Measurements from ENCODE around the gene PCDHA5.
"Not testable (repeated sequence)": the region's sequence is repeated elsewhere in the genome, so short reads cannot be mapped to it uniquely, and the experiment has no call there.

PCDHA5 gene

GRCh38 chr5:140821375-140822280 lies at the start of gene PCDHA5:
TSS of gene PCDHA5 (plus strand) at chr5:140821613.
- peak in 2 of 14 donors; percentile 20 to 22 for DNase-seq

DNA sequence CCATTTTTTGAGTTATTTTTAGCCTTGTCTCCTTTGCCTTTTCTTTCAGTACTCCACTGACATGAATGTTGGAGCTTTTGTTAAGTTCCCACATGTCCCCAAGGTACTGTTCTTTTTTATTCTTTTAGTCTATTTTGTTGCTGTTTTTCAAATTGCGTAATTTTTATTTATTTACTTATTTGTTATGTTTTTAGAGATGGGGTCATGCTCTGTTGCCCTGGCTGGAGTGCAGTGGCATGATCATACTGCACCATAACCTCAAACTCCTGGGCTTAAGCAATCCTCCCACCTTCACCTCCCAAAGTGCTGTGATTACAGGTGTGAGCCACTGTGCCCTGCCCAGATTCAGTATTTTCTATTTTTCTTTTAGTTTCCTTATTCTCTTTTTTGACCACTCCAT lies 40.9 kb upstream of the PCDHA5 start:
- no peak for DNase-seq

GRCh38 chr5:140785905-140786686 lies 35.3 kb upstream of the PCDHA5 start, which contains the start of gene PCDHA1:
TSS of gene PCDHA1 (plus strand) at chr5:140786140.
- DNase-seq = no peak

- DNase-seq = not testable (repeated sequence)
These were observed 34.0 kb upstream of the PCDHA5 start for GRCh38 chr5:140787422-140787821.

GRCh38 chr5:140787849-140788504 lies 33.4 kb upstream of the PCDHA5 start:
- DNase-seq = not testable (repeated sequence)

GRCh38 chr5:140791089-140791488 lies 30.3 kb upstream of the PCDHA5 start:
- no peak for DNase-seq

DNA sequence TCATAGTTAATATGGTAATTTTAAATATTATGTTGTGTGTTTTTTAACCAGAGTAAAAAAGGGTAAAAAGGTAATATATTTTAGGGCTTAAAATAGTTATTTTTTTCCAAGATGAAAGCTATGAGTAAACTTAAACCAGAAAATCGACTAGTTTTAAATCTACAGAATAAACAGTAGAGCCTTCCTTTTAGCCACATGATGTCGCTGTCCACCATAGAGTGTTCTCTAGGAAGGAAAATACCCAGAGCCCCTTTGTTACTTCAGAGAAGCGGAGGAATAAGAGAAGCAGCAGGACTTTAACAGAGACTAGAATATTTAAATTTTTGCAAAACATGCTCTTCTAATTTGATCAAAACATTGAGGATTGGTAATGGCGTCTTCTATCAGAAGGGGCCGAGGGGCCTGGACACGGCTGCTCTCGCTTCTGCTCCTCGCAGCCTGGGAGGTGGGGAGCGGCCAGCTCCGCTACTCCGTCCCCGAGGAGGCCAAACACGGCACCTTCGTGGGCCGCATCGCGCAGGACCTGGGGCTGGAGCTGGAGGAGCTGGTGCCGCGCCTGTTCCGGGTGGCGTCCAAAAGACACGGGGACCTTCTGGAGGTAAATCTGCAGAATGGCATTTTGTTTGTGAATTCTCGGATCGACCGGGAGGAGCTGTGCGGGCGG lies 26.7 kb upstream of the PCDHA5 start, which contains the start of gene PCDHA2:
PCDHA2 (plus strand) TSS at position 258 of the 664 bp plus-strand sequence.
- no peak for DNase-seq

GRCh38 chr5:140795259-140795641 lies 26.2 kb upstream of the PCDHA5 start:
- DNase-seq = no peak

- not testable (repeated sequence) for DNase-seq
These were observed 25.2 kb upstream of the PCDHA5 start for GRCh38 chr5:140796072-140796717.

GRCh38 chr5:140796718-140797095 lies 24.7 kb upstream of the PCDHA5 start:
- DNase-seq = no peak

- DNase-seq = peak in 3 of 14 donors; percentile 10 to 14 (median 13)
These were observed 20.5 kb upstream of the PCDHA5 start, which contains the start of gene PCDHA3 for GRCh38 chr5:140800816-140801493. TSS of gene PCDHA3 (plus strand) at chr5:140801057.

DNA sequence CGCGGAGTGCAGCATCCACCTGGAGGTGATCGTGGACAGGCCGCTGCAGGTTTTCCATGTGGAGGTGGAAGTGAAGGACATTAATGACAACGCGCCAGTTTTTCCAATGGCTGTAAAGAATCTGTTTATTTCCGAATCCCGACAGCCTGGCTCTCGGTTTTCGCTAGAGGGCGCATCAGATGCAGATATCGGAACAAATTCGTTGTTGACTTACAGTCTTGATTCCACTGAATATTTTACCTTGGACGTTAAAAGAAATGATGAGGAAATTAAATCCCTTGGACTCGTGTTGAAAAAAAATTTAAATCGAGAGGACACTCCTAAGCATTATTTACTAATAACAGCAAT lies 19.9 kb upstream of the PCDHA5 start:
- DNase-seq = peak in 3 of 14 donors; percentile 10 to 21 (median 19)

GRCh38 chr5:140802381-140802780 lies 19.0 kb upstream of the PCDHA5 start:
- not testable (repeated sequence) for DNase-seq

GRCh38 chr5:140802781-140803271 lies 18.6 kb upstream of the PCDHA5 start:
- no peak for DNase-seq

- peak in 7 of 14 donors; percentile 20 to 44 (median 31) for DNase-seq
These were observed 14.3 kb upstream of the PCDHA5 start, which contains the start of gene PCDHA4 for GRCh38 chr5:140806834-140807775. TSS of gene PCDHA4 (plus strand) at chr5:140807068.

GRCh38 chr5:140808241-140808888 lies 13.0 kb upstream of the PCDHA5 start:
- DNase-seq = not testable (repeated sequence)

DNA sequence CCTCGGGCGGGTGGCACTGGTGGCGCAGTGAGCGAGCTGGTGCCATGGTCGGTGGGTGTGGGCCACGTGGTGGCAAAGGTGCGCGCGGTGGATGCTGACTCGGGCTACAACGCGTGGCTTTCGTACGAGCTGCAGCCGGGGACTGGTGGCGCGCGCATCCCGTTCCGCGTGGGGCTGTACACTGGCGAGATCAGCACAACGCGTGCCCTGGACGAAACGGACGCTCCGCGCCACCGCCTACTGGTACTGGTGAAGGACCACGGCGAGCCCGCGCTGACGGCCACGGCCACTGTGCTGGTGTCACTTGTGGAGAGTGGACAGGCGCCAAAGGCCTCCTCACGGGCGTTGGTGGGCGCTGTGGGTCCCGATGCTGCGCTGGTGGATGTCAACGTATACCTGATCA lies 12.5 kb upstream of the PCDHA5 start:
- DNase-seq = no peak

GRCh38 chr5:140822281-140822629 lies 842 bp downstream of the PCDHA5 start:
- no peak for DNase-seq

GRCh38 chr5:140822969-140823368 lies 1.6 kb downstream of the PCDHA5 start:
- DNase-seq = not testable (repeated sequence)

Data from C1 segment of cervical spinal cord (tissue), 14 donors.